Suprapubic skin (tissue), 3 donors: ENCODE measurements around the gene C14orf180.

Experiments
- CTCF ChIP-seq, 2 donors: fragments of 200-600 bp in 1 of 2; fragments of 450-650 bp in 1 of 2; sonication (generic) in 1 of 2; IDR thresholded peaks; one replicate each; pipeline ENCODE4 v1.5.1; 2016 to 2019; ENCODE audit warnings: antibody characterized with exemption in 2 of 2, mild to moderate bottlenecking in 1 of 2, moderate library complexity in 1 of 2
- EP300 ChIP-seq: sonication (generic); formaldehyde crosslinking; IDR thresholded peaks from one replicate; pipeline ENCODE4 v1.6.1; 2017; ENCODE audit warnings: antibody characterized with exemption

GRCh38 chr14:104639471-104639870 is 59.9 kb downstream of the C14orf180 start:
- TF ChIP-seq EP300 (no peak), CTCF (IDR thresholded peaks at IDR 0.05) (no peak)
